Measurements from ENCODE around the gene SMC2.

- TF ChIP-seq CTCF (IDR thresholded peaks at IDR 0.05; ENCODE audit: insufficient read depth, low read depth, low read length), result no peak
- TF ChIP-seq EZH2 (IDR thresholded peaks at IDR 0.05; ENCODE audit: insufficient read depth, low read length), result no peak
These were observed 25.6 kb upstream of the SMC2 start for GRCh38 chr9:104068546-104068945.
